CD4-positive, alpha-beta T cell treated with Interleukin-21 for 1 hour (primary cell): ENCODE measurements around the gene ERI2.

Source experiments
- DNase-seq: peaks from one replicate; pipeline ENCODE4 v3.0.0-alpha.2; 2020

The ERI2 gene

GRCh38 chr16:20806168-20807050 lies at the start of gene ERI2, which contains the start of gene REXO5:
Gene ERI2, minus strand, starts transcription at chr16:20806472. Its CDS starts 42 bp downstream, at chr16:20806430.
Gene REXO5, plus strand, starts transcription at chr16:20806527. Its CDS starts 427 bp downstream, at chr16:20806954.
- peak; percentile 81 for DNase-seq

- no peak for DNase-seq
Measured at GRCh38 chr16:20854963-20855362, 48.7 kb upstream of the ERI2 start.

GRCh38 chr16:20853981-20854620 lies 47.8 kb upstream of the ERI2 start:
- DNase-seq = no peak

GRCh38 chr16:20853143-20853542 lies 46.9 kb upstream of the ERI2 start:
- no peak for DNase-seq

GRCh38 chr16:20851601-20852000 lies 45.3 kb upstream of the ERI2 start:
- no peak for DNase-seq

- no peak for DNase-seq
Measured at GRCh38 chr16:20850981-20851380, 44.7 kb upstream of the ERI2 start.

GRCh38 chr16:20849589-20850390 lies 43.5 kb upstream of the ERI2 start:
- peak; percentile 60 for DNase-seq

GRCh38 chr16:20847550-20847949 lies 41.3 kb upstream of the ERI2 start:
- no peak for DNase-seq

GRCh38 chr16:20846551-20846950 lies 40.3 kb upstream of the ERI2 start:
- no peak for DNase-seq

- DNase-seq = no peak
Measured at GRCh38 chr16:20846030-20846429, 39.8 kb upstream of the ERI2 start.

- peak; percentile 10 for DNase-seq
Measured at GRCh38 chr16:20844588-20844987, 38.3 kb upstream of the ERI2 start.

GRCh38 chr16:20844054-20844453 lies 37.8 kb upstream of the ERI2 start:
- DNase-seq = peak; percentile 6

- no peak for DNase-seq
Measured at GRCh38 chr16:20839504-20839903, 33.2 kb upstream of the ERI2 start.

- DNase-seq = no peak
Measured at GRCh38 chr16:20838240-20838639, 32.0 kb upstream of the ERI2 start.

- no peak for DNase-seq
Measured at GRCh38 chr16:20833086-20833485, 26.8 kb upstream of the ERI2 start.

GRCh38 chr16:20830372-20830771 lies 24.1 kb upstream of the ERI2 start:
- DNase-seq = no peak

GRCh38 chr16:20829536-20829935 lies 23.3 kb upstream of the ERI2 start:
- no peak for DNase-seq

- DNase-seq = no peak
Measured at GRCh38 chr16:20826039-20826566, 19.8 kb upstream of the ERI2 start.

- DNase-seq = no peak
Measured at GRCh38 chr16:20822521-20823325, 16.5 kb upstream of the ERI2 start.

- DNase-seq = no peak
Measured at GRCh38 chr16:20821682-20822081, 15.4 kb upstream of the ERI2 start.

GRCh38 chr16:20818929-20819585 lies 12.8 kb upstream of the ERI2 start:
- DNase-seq = no peak

GRCh38 chr16:20814784-20815183 lies 8.5 kb upstream of the ERI2 start:
- DNase-seq = no peak
